ENCODE data around the gene IKZF1.

IKZF1 gene

DNA sequence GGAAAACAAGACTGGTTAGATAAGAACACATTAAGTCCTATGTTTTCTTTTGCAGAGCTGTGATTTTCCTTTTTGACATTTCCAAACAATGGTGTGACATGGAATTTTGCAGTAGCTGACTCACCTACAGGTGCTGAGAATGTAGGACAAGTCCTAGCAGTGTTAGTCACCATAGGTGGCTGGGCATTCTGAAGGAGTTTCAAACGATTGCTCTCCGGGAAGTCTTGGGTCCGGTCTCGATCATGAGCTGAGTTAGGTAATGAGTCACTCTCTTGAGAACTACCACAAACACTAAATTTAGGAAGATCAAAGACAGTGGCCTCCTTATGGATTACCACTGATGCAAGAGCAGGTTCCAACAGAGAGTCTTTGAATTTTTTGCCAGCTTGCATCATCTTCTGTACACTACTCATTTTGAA lies 142.0 kb downstream of the IKZF1 start:
- peaks cover 6% of the 10 kb centered on the region; the same call in 1 of the 2 replicates for H3K36me3 ChIP-seq (ENCODE audit: insufficient read depth)
- no peaks in the 10 kb centered on the region for H3K27me3 ChIP-seq (ENCODE audit: insufficient read depth, low read depth)
- no peak overlapping the region for H3K9ac ChIP-seq
- no peak overlapping the region for H3K4me2 ChIP-seq
- TF ChIP-seq CTCF (conservative IDR thresholded peaks at IDR 0.05; ENCODE audit: low read depth, low read length), result no peak
- no peak overlapping the region for H3K4me3 ChIP-seq (IDR thresholded peaks at IDR 0.05; ENCODE audit: insufficient read depth, low read depth, low read length)
- H3K4me1 ChIP-seq (ENCODE audit: low read depth, poor library complexity, severe bottlenecking), result peaks cover 35% of the 10 kb centered on the region
- H2AFZ ChIP-seq (ENCODE audit: low read depth), result no peak overlapping the region
- no peak overlapping the region for H3K27ac ChIP-seq
- H4K20me1 ChIP-seq (ENCODE audit: insufficient read depth), result no peaks in the 10 kb centered on the region
- peaks cover 40% of the 10 kb centered on the region for H3K79me2 ChIP-seq (ENCODE audit: insufficient read depth, low read depth)

GRCh38 chr7:50448823-50449222 lies 144.3 kb downstream of the IKZF1 start:
- no peaks in the 10 kb centered on the region for H3K27me3 ChIP-seq (ENCODE audit: insufficient read depth, low read depth)
- peaks cover 35% of the 10 kb centered on the region for H3K4me1 ChIP-seq (ENCODE audit: low read depth, poor library complexity, severe bottlenecking)
- H3K4me2 ChIP-seq, result peak overlapping the region; percentile 97
- H3K27ac ChIP-seq, result no peak overlapping the region
- H3K36me3 ChIP-seq (ENCODE audit: insufficient read depth), result peaks cover 6% of the 10 kb centered on the region; the same call in 1 of the 2 replicates
- no peak for TF ChIP-seq CTCF (conservative IDR thresholded peaks at IDR 0.05; ENCODE audit: low read depth, low read length)
- no peaks in the 10 kb centered on the region for H4K20me1 ChIP-seq (ENCODE audit: insufficient read depth)
- no peak overlapping the region for H2AFZ ChIP-seq (ENCODE audit: low read depth)
- peaks cover 30% of the 10 kb centered on the region for H3K79me2 ChIP-seq (ENCODE audit: insufficient read depth, low read depth)
- H3K4me3 ChIP-seq (IDR thresholded peaks at IDR 0.05; ENCODE audit: insufficient read depth, low read depth, low read length), result no peak overlapping the region
- H3K9ac ChIP-seq, result no peak overlapping the region

- Histone ChIP-seq H3K27me3 (ENCODE audit: insufficient read depth, low read depth) (no peaks in the 10 kb centered on the region), H3K9ac (peak overlapping the region; percentile 79), H3K4me1 (ENCODE audit: low read depth, poor library complexity, severe bottlenecking) (peaks cover 35% of the 10 kb centered on the region), H3K4me2 (peak overlapping the region; percentile 97), H3K36me3 (ENCODE audit: insufficient read depth) (peaks cover 6% of the 10 kb centered on the region; the same call in 1 of the 2 replicates), H2AFZ (ENCODE audit: low read depth) (peak overlapping the region; percentile 99; the same call in 1 of the 2 replicates), H3K4me3 (IDR thresholded peaks at IDR 0.05; ENCODE audit: insufficient read depth, low read depth, low read length) (no peak overlapping the region), H3K79me2 (ENCODE audit: insufficient read depth, low read depth) (peaks cover 26% of the 10 kb centered on the region), H4K20me1 (ENCODE audit: insufficient read depth) (no peaks in the 10 kb centered on the region), H3K27ac (peak overlapping the region; percentile 67; the same call in 1 of the 2 replicates)
- no peak for TF ChIP-seq CTCF (conservative IDR thresholded peaks at IDR 0.05; ENCODE audit: low read depth, low read length)
Observed at GRCh38 chr7:50449501-50449880, 145.0 kb downstream of the IKZF1 start.

- Histone ChIP-seq H3K36me3 (ENCODE audit: insufficient read depth) (peaks cover 6% of the 10 kb centered on the region; the same call in 1 of the 2 replicates), H3K4me1 (ENCODE audit: low read depth, poor library complexity, severe bottlenecking) (peaks cover 35% of the 10 kb centered on the region), H3K27me3 (ENCODE audit: insufficient read depth, low read depth) (no peaks in the 10 kb centered on the region), H3K4me2 (peak within 1 kb of the TSS; percentile 97), H3K79me2 (ENCODE audit: insufficient read depth, low read depth) (peaks cover 26% of the 10 kb centered on the region), H2AFZ (ENCODE audit: low read depth) (peak within 1 kb of the TSS; percentile 99), H4K20me1 (ENCODE audit: insufficient read depth) (no peaks in the 10 kb centered on the region), H3K27ac (peak within 1 kb of the TSS; percentile 67), H3K4me3 (IDR thresholded peaks at IDR 0.05; ENCODE audit: insufficient read depth, low read depth, low read length) (no peak within 1 kb of the TSS), H3K9ac (peak within 1 kb of the TSS; percentile 79)
- TF ChIP-seq CTCF (conservative IDR thresholded peaks at IDR 0.05; ENCODE audit: low read depth, low read length), result no peak
Observed at GRCh38 chr7:50449881-50450589, 145.5 kb downstream of the IKZF1 start, which contains the start of gene FIGNL1. TSS of gene FIGNL1 (minus strand) at chr7:50450350. CDS start at chr7:50447287, 3,063 bp downstream.
